Activated CD8-positive, alpha-beta memory T cell treated with anti-CD3 and anti-CD28 coated beads for 48 hours (primary cell): ENCODE results near the gene MMP24.
A peak's percentile ranks its signal among the peaks of the same experiment; 100 is the strongest.
"Not testable (repeated sequence)": the region's sequence is repeated elsewhere in the genome, so short reads cannot be mapped to it uniquely, and the experiment has no call there.

Experiments used
- DNase-seq, 3 experiments: peaks; one replicate each; pipeline ENCODE4 v3.0.0-alpha.2; 2020; ENCODE audit warnings: low read depth in 2 of 3, low spot score in 2 of 3

Gene MMP24

GRCh38 chr20:35226126-35226883 lies at the start of gene MMP24:
Gene MMP24 (plus strand): TSS chr20:35226690. CDS start chr20:35226739, 49 bp downstream.
- no peak for DNase-seq

GRCh38 chr20:35179292-35180212 lies 46.9 kb upstream of the MMP24 start:
- DNase-seq, result no peak

GRCh38 chr20:35180266-35180665 lies 46.2 kb upstream of the MMP24 start:
- no peak for DNase-seq

GRCh38 chr20:35181731-35182130 lies 44.8 kb upstream of the MMP24 start:
- DNase-seq, result no peak

GRCh38 chr20:35186691-35187289 lies 39.7 kb upstream of the MMP24 start:
- DNase-seq, result not testable (repeated sequence)

- no peak for DNase-seq
These were observed 38.8 kb upstream of the MMP24 start for GRCh38 chr20:35187584-35188190.

- not testable (repeated sequence) for DNase-seq
These were observed 37.3 kb upstream of the MMP24 start for GRCh38 chr20:35189223-35189622.

GRCh38 chr20:35190556-35190955 lies 35.9 kb upstream of the MMP24 start:
- DNase-seq, result no peak

GRCh38 chr20:35191419-35192117 lies 34.9 kb upstream of the MMP24 start:
- no peak for DNase-seq

GRCh38 chr20:35192118-35192872 lies 34.2 kb upstream of the MMP24 start:
- no peak for DNase-seq

- not testable (repeated sequence) for DNase-seq
These were observed 33.3 kb upstream of the MMP24 start for GRCh38 chr20:35193031-35193791.

GRCh38 chr20:35196313-35196712 lies 30.2 kb upstream of the MMP24 start:
- no peak for DNase-seq

GRCh38 chr20:35199740-35200139 lies 26.8 kb upstream of the MMP24 start:
- DNase-seq, result no peak

- DNase-seq, result no peak
These were observed 26.2 kb upstream of the MMP24 start for GRCh38 chr20:35200267-35200666.

GRCh38 chr20:35201467-35201866 lies 25.0 kb upstream of the MMP24 start:
- DNase-seq, result not testable (repeated sequence)

- DNase-seq, result no peak
These were observed 19.7 kb upstream of the MMP24 start for GRCh38 chr20:35206802-35207201.

GRCh38 chr20:35207950-35208611 lies 18.4 kb upstream of the MMP24 start:
- DNase-seq, result peak; percentile 32 to 46 (median 35)

GRCh38 chr20:35215066-35215956 lies 11.2 kb upstream of the MMP24 start:
- DNase-seq, result no peak
